Ascending aorta (tissue), 2 donors: ENCODE data around the gene ZFAND6. TPM values are rescaled to one million over a fixed set of nuclear protein-coding genes. Genes with fewer than 3 reads are reported as not detected.
A peak's percentile ranks its signal among the peaks of the same experiment; 100 is the strongest.

Source experiments
- DNase-seq, 2 donors: peaks; one replicate each; pipeline ENCODE4 v3.0.0-alpha.2; 2019; ENCODE audit warnings: low spot score in 2 of 2
- H3K27ac ChIP-seq, 2 donors: fragments of 200-600 bp; sonication (generic); one replicate each; pipeline ENCODE4 v1.5.1; 2016 to 2017; ENCODE audit warnings: mild to moderate bottlenecking in 1 of 2
- H3K27me3 ChIP-seq: fragments of 200-600 bp; sonication (generic); one replicate; pipeline ENCODE4 v1.5.1; 2017
- H3K36me3 ChIP-seq, 2 donors: fragments of 200-600 bp; sonication (generic); one replicate each; pipeline ENCODE4 v1.5.1; 2016
- H3K4me1 ChIP-seq, 2 donors: fragments of 200-600 bp; sonication (generic); one replicate each; pipeline ENCODE4 v1.5.1; 2016 to 2017; ENCODE audit warnings: mild to moderate bottlenecking in 1 of 2
- H3K4me3 ChIP-seq, 2 donors: fragments of 200-600 bp; sonication (generic); one replicate each; pipeline ENCODE4 v1.5.1; 2016 to 2017; ENCODE audit warnings: mild to moderate bottlenecking in 1 of 2
- H3K9me3 ChIP-seq, 2 donors: fragments of 200-600 bp; sonication (generic); one replicate each; pipeline ENCODE4 v1.5.1; 2016
- intact Hi-C: fragments of 100-400 bp; cut with DNase I; formaldehyde crosslinking; loops from one replicate; pipeline ENCODE4 v1.15.1; 2023
- total RNA-seq: library from RNA; depleted of rRNA; stranded (reverse); fragments of >200 nt; gene quantifications from one replicate; pipeline ENCODE4 v1.1.0, GENCODE V29; 2016
- TF ChIP-seq, protein P1 (sequence below), 3 experiments: fragments of 200-600 bp in 2 of 3; fragments of 450-650 bp in 1 of 3; sonication (generic) in 2 of 3; IDR thresholded peaks; one replicate each; pipeline ENCODE4 v1.5.1; 2016 to 2019; ENCODE audit warnings: antibody characterized with exemption in 3 of 3, mild to moderate bottlenecking in 1 of 3, moderate library complexity in 1 of 3

Gene ZFAND6
- total RNA-seq, 1 donor from 2014 or later: 49.6 TPM

DNA sequence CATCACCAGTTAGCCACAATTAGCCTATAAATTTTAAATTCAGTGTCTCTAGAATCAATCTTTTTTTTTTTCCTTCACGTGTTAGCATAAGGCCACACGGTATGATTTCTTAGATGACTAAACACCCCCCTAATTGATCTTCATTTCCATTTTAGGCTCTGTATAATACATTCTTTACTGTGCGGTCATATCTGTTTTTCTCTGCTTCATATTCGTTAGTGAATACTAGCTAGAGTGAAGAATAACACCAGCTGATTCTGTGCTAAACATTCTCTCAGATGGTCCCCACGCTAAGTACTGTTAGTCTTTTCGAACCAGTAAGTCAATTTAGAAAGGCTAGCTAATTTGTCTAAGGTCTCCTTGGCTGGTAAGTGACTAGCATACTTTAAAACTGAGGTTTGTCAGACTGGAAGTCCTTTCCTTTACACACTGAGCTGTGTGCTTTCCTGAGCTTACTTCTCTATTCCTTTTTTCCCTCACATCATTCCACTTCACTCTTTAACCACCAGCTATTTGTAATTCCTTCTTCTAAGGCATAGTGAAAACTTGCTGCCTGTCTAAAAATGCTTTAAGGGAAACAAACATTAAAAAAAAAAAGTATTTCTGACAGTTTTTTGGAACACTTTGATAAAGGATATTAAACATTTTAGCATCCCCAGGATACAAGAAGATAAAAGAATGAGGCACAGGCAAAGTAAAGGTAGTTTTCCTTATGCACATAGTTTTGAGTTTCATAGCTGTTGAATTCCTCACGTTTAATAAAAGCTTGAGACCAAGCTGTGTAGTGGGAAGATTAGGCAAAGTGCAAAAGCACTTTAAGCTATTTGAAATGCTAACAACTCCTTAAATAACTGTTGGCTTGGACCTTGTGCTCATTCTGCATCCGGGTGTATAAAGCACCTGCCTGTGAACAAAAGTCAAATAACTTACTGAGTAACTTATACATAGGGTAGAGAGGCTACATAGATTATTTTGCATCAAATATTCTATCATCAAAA, 17.1 kb downstream of the ZFAND6 start:
- no peak for DNase-seq
- H3K4me1 ChIP-seq: peaks cover 0 to 28% of the 10 kb centered on the region in 2 donors
- TF ChIP-seq, protein P1, sequence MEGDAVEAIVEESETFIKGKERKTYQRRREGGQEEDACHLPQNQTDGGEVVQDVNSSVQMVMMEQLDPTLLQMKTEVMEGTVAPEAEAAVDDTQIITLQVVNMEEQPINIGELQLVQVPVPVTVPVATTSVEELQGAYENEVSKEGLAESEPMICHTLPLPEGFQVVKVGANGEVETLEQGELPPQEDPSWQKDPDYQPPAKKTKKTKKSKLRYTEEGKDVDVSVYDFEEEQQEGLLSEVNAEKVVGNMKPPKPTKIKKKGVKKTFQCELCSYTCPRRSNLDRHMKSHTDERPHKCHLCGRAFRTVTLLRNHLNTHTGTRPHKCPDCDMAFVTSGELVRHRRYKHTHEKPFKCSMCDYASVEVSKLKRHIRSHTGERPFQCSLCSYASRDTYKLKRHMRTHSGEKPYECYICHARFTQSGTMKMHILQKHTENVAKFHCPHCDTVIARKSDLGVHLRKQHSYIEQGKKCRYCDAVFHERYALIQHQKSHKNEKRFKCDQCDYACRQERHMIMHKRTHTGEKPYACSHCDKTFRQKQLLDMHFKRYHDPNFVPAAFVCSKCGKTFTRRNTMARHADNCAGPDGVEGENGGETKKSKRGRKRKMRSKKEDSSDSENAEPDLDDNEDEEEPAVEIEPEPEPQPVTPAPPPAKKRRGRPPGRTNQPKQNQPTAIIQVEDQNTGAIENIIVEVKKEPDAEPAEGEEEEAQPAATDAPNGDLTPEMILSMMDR (IDR thresholded peaks at IDR 0.05): no peak
- no peaks in the 10 kb centered on the region for H3K36me3 ChIP-seq
- intact Hi-C loops: no loop called here
- H3K9me3 ChIP-seq: no peaks in the 10 kb centered on the region
- H3K4me3 ChIP-seq: no peak overlapping the region
- H3K27ac ChIP-seq: no peak overlapping the region
- no peaks in the 10 kb centered on the region for H3K27me3 ChIP-seq

DNA sequence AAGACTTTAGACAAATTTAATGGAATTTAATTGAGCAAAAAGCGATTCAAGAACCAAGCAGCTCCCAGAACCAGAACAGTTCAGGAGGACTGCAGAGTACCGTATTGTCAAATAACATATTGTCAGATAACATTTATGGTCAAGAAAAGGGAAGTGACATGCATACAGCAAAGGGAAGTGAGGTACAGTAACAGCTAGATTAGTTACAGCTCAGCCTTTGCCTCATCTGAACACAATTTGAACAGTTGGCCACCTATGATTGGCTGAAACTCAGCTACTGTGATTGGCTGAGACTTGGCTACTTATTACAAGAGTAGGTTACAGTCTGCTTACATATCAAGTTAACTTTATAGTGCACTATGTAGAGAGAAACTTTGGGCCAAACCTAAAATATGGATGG, 21.9 kb downstream of the ZFAND6 start:
- no peak for DNase-seq
- TF ChIP-seq, protein P1 (IDR thresholded peaks at IDR 0.05): no peak
- Histone ChIP-seq H3K4me1 (peaks cover 0 to 10% of the 10 kb centered on the region in 2 donors), H3K27me3 (no peaks in the 10 kb centered on the region), H3K27ac (no peak overlapping the region), H3K9me3 (no peaks in the 10 kb centered on the region), H3K4me3 (no peak overlapping the region), H3K36me3 (no peaks in the 10 kb centered on the region)
- intact Hi-C loops: no loop called here

DNA sequence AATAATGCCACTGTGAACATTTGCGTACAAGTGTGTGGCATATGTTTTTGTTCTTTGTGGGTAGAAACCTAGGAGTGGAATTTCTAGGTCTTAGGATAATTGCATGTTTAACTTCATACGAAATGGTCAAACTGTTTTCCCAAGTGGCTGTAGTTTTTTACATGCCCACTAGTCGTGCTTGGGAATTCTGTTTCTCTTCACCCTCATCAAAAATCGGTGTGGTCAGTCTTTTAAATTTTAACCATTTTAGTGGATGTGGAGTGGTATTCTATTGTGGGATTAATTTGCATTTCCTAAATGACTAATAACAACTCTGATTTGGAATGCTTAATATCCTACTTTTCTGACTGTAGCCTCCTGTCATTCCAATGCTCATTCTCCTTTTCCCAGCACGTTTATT, 27.6 kb downstream of the ZFAND6 start:
- Histone ChIP-seq H3K9me3 (no peaks in the 10 kb centered on the region), H3K4me1 (no peaks in the 10 kb centered on the region), H3K27me3 (no peaks in the 10 kb centered on the region), H3K27ac (no peak overlapping the region), H3K36me3 (no peaks in the 10 kb centered on the region), H3K4me3 (no peak overlapping the region)
- TF ChIP-seq, protein P1 (IDR thresholded peaks at IDR 0.05): no peak
- intact Hi-C loops: no loop called here
- DNase-seq: no peak

DNA sequence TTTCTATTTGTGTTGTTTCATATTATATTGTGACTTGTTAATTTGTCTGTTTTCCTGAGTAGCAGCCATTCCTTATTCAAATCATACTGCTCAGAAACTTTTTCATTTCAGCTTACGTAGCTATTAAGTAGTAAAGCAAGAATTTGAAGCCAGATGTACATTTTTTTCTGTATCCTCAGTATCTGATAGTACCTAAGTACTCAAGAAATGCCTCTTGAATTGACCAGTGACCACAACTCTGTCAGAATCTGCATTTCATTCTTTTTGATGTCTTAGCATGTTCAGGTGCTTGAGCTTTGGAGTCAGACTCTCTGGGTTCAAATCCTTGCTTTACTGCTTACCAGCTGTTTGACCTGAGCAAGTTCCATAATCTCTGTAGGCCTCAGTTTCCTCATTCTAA, 30.6 kb downstream of the ZFAND6 start:
- intact Hi-C loops: no loop called here
- no peak overlapping the region for H3K27ac ChIP-seq
- H3K4me1 ChIP-seq: peaks cover 0 to 4% of the 10 kb centered on the region in 2 donors
- no peak overlapping the region for H3K4me3 ChIP-seq
- DNase-seq: no peak
- no peaks in the 10 kb centered on the region for H3K36me3 ChIP-seq
- no peaks in the 10 kb centered on the region for H3K27me3 ChIP-seq
- TF ChIP-seq, protein P1 (IDR thresholded peaks at IDR 0.05): no peak
- H3K9me3 ChIP-seq: no peaks in the 10 kb centered on the region

DNA sequence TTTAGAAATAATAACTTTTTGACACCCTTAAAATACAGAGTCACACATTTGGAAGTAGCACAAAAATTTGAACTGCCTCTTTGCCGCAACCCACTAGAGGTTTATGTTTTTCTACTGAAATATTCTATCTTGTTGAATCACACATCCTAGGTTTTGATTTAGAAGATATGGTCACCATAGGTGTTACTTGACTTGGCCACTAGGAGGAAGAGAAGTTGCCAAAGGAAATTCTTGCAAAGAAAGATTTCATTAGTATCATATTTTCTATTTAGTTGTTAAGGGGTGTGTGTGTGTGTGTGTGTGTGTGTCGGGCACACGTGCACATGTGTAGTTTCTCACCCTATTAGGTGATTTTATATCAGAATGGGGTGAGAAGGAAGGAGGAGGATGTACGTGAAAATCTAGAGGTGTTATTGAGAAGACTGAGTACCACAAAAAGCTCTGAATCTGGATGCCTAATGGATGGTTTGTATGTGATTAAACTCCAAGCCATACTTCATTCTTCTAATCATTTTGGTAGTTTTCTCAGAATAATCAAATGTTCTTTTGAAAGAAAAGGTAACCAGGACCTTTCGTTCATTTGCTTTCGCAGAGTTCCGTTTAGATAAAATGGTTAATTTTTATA, 31.5 kb downstream of the ZFAND6 start:
- intact Hi-C loops: no loop called here
- H3K27ac ChIP-seq: no peak overlapping the region
- H3K9me3 ChIP-seq: no peaks in the 10 kb centered on the region
- TF ChIP-seq, protein P1 (IDR thresholded peaks at IDR 0.05): peak in 2 of 3 experiments; percentile 13 to 22
- H3K36me3 ChIP-seq: no peaks in the 10 kb centered on the region
- no peaks in the 10 kb centered on the region for H3K27me3 ChIP-seq
- DNase-seq: no peak
- no peak overlapping the region for H3K4me3 ChIP-seq
- peaks cover 0 to 6% of the 10 kb centered on the region in 2 donors for H3K4me1 ChIP-seq
